SU-DHL-6 (cell line): ENCODE measurements around the gene KRABD2.

ENCODE experiments used
- H2AFZ ChIP-seq: fragments of 200-600 bp; sonication (generic); 2 replicates; pipeline ENCODE4 v1.6.1; 2014; ENCODE audit warnings: low read depth, mild to moderate bottlenecking, moderate library complexity, mixed read lengths, antibody characterized with exemption, low read length; ENCODE audit not compliant: severe bottlenecking
- H3F3A ChIP-seq: fragments of 200-600 bp; shearing (Covaris generic); 2 replicates; pipeline ENCODE4 v1.6.0; 2016; ENCODE audit warnings: antibody characterized with exemption, mild to moderate bottlenecking; ENCODE audit not compliant: insufficient read depth
- H3K27ac ChIP-seq: fragments of 200-600 bp; sonication (generic); 2 replicates; pipeline ENCODE4 v1.5.1; 2016; ENCODE audit warnings: low read depth, mild to moderate bottlenecking, low read length, moderate library complexity, mixed read lengths
- H3K27me3 ChIP-seq: fragments of 200-600 bp; sonication (generic), shearing (Covaris generic); 2 replicates; pipeline ENCODE4 v1.6.0; 2014; ENCODE audit warnings: mild to moderate bottlenecking, low read length
- H3K36me3 ChIP-seq: fragments of 200-600 bp; sonication (generic); 2 replicates; pipeline ENCODE4 v1.6.1; 2014; ENCODE audit warnings: mild to moderate bottlenecking, low read length, mixed read lengths
- H3K4me2 ChIP-seq: fragments of 300-600, 200-600 bp; shearing (Covaris generic), sonication (generic); 2 replicates; pipeline ENCODE4 v1.6.0; 2014; ENCODE audit warnings: low read length, low read depth, mild to moderate bottlenecking; ENCODE audit not compliant: poor library complexity, severe bottlenecking
- H3K4me3 ChIP-seq: fragments of 200-600 bp; sonication (generic); 2 replicates; pipeline ENCODE4 v1.5.1; 2014; ENCODE audit warnings: antibody characterized with exemption, low read length, mild to moderate bottlenecking, mixed read lengths; ENCODE audit not compliant: insufficient read depth, poor library complexity, severe bottlenecking
- H3K79me2 ChIP-seq: fragments of 200-600 bp; sonication (generic); 2 replicates; pipeline ENCODE4 v1.6.1; 2014; ENCODE audit warnings: mild to moderate bottlenecking, low read length, moderate library complexity; ENCODE audit not compliant: insufficient read depth
- H3K9ac ChIP-seq: fragments of 200-600 bp; sonication (generic); 2 replicates; pipeline ENCODE4 v1.7.0; 2014; ENCODE audit warnings: mild to moderate bottlenecking, low read length
- H3K9me2 ChIP-seq: fragments of 200-600 bp; sonication (generic); replicated peaks from 2 replicates; pipeline ENCODE4 v1.6.1; 2014; ENCODE audit warnings: low read length; ENCODE audit not compliant: insufficient read depth
- H3K9me3 ChIP-seq: fragments of 200-600 bp; sonication (generic); 2 replicates; pipeline ENCODE4 v1.6.1; 2014; ENCODE audit warnings: low read length, mixed read lengths; ENCODE audit not compliant: insufficient read depth
- H4K20me1 ChIP-seq: fragments of 200-600 bp; sonication (generic); 2 replicates; pipeline ENCODE4 v1.6.1; 2014; ENCODE audit warnings: low read depth, mild to moderate bottlenecking, antibody characterized with exemption, low read length, moderate library complexity, mixed read lengths
- EZH2phosphoT487 ChIP-seq: fragments of 200-600 bp; sonication (generic), shearing (Covaris generic); conservative IDR thresholded peaks from 2 replicates; pipeline ENCODE4 v1.6.1; 2018; ENCODE audit warnings: mild to moderate bottlenecking, antibody characterized with exemption, low read length, moderate library complexity, mixed read lengths
- TF ChIP-seq, protein P1 (sequence below): fragments of 200-600 bp; sonication (generic); IDR thresholded peaks from one replicate; pipeline ENCODE4 v1.5.1; 2017; ENCODE audit warnings: antibody characterized with exemption, mild to moderate bottlenecking, low read length, moderate library complexity; ENCODE audit not compliant: insufficient read depth, poor library complexity, severe bottlenecking

The KRABD2 gene

DNA sequence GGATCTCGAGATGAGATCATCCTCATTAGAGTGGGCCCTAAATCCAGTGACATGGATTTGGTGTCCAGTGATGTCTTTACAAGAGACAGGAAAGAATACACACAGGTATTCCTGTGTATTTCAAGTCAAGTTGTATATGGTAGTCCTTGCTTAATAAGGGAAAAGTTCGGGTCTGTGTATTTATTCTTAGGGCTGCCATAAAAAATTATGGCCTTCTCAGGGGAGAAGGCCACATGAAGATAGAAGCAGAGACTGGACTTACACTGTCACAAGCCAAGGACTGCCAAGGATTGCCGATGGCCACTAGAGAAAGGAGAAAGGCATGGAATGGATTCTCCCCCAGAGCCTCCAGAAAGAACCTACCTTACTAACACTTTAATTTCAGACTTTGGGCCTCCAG, 8.3 kb downstream of the KRABD2 start:
- H3K9me3 ChIP-seq, result no peaks in the 10 kb centered on the region
- H3K27me3 ChIP-seq, result no peaks in the 10 kb centered on the region
- H3K27ac ChIP-seq, result no peak overlapping the region
- TF ChIP-seq, protein P1, sequence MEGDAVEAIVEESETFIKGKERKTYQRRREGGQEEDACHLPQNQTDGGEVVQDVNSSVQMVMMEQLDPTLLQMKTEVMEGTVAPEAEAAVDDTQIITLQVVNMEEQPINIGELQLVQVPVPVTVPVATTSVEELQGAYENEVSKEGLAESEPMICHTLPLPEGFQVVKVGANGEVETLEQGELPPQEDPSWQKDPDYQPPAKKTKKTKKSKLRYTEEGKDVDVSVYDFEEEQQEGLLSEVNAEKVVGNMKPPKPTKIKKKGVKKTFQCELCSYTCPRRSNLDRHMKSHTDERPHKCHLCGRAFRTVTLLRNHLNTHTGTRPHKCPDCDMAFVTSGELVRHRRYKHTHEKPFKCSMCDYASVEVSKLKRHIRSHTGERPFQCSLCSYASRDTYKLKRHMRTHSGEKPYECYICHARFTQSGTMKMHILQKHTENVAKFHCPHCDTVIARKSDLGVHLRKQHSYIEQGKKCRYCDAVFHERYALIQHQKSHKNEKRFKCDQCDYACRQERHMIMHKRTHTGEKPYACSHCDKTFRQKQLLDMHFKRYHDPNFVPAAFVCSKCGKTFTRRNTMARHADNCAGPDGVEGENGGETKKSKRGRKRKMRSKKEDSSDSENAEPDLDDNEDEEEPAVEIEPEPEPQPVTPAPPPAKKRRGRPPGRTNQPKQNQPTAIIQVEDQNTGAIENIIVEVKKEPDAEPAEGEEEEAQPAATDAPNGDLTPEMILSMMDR, result no peak
- TF ChIP-seq EZH2phosphoT487, result no peak
- H3K4me3 ChIP-seq, result no peak overlapping the region
- H3K9ac ChIP-seq, result no peak overlapping the region
- no peaks in the 10 kb centered on the region for H3K79me2 ChIP-seq
- no peak overlapping the region for H2AFZ ChIP-seq
- H3K4me2 ChIP-seq, result no peak overlapping the region
- H3F3A ChIP-seq, result no peaks in the 10 kb centered on the region
- no peaks in the 10 kb centered on the region for H3K36me3 ChIP-seq
- H4K20me1 ChIP-seq, result no peaks in the 10 kb centered on the region
- H3K9me2 ChIP-seq, result no peaks in the 10 kb centered on the region

DNA sequence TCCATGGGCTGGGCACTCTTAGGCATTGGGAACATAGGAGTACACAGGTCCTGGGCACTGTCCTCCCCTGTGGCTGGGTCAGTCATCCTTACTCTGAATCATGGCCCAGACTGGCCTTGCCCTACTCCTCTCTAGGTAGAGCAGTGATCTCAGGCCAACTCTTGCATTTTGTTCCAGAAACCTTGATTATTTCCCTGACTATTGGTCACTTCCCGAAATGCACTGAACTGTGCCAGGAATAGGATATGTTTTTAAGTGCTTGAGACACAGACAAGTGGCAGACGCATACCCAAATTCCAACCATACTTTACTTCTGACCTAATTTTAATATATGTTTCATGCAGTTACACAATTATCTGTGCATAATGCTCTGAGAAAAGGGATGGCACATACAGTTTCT, 10.3 kb downstream of the KRABD2 start:
- Histone ChIP-seq H3K4me2 (no peak overlapping the region), H3K36me3 (no peaks in the 10 kb centered on the region), H3F3A (no peaks in the 10 kb centered on the region), H3K9me3 (no peaks in the 10 kb centered on the region), H3K27me3 (no peaks in the 10 kb centered on the region), H3K9ac (no peak overlapping the region), H2AFZ (no peak overlapping the region), H3K4me3 (no peak overlapping the region), H4K20me1 (no peaks in the 10 kb centered on the region), H3K9me2 (no peaks in the 10 kb centered on the region), H3K79me2 (no peaks in the 10 kb centered on the region), H3K27ac (no peak overlapping the region)
- no peak for TF ChIP-seq EZH2phosphoT487
- TF ChIP-seq, protein P1, result no peak

DNA sequence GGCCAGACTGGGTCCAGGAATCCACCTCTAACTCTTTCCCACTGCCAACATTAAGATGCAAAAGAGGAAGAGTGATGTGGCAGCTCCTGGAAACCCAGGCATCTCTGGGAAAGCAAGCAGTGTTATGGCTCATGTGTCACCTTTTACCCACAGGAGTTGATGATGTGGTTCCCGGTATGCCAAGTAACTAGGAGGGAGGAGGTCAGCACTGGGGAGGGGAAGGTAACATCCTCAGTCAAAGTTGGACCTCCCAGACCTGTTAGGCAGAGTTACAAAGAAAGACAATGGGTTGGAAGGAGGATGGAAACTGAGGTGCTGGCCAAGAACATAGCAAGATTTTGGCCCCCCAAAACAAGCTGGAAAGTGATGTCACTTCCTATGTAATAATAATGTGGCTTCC, 11.4 kb downstream of the KRABD2 start:
- no peaks in the 10 kb centered on the region for H4K20me1 ChIP-seq
- TF ChIP-seq, protein P1, result no peak
- no peak for TF ChIP-seq EZH2phosphoT487

More for the DNA sequence above, 11.4 kb downstream of the KRABD2 start:
- Histone ChIP-seq H3K79me2 (no peaks in the 10 kb centered on the region), H3K4me3 (no peak overlapping the region), H3K9me2 (no peaks in the 10 kb centered on the region), H3K4me2 (no peak overlapping the region), H3K36me3 (no peaks in the 10 kb centered on the region), H3F3A (no peaks in the 10 kb centered on the region), H3K27me3 (no peaks in the 10 kb centered on the region), H3K9ac (no peak overlapping the region), H2AFZ (no peak overlapping the region), H3K9me3 (no peaks in the 10 kb centered on the region), H3K27ac (no peak overlapping the region)
